LNCAP (cell line): ENCODE data around the gene NPM3.

Source experiments
- TF ChIP-seq, protein P1 (sequence below): fragments of 450-650 bp; IDR thresholded peaks from 2 replicates; pipeline ENCODE4 v1.5.1; 2017; ENCODE audit warnings: mild to moderate bottlenecking

Gene NPM3

DNA sequence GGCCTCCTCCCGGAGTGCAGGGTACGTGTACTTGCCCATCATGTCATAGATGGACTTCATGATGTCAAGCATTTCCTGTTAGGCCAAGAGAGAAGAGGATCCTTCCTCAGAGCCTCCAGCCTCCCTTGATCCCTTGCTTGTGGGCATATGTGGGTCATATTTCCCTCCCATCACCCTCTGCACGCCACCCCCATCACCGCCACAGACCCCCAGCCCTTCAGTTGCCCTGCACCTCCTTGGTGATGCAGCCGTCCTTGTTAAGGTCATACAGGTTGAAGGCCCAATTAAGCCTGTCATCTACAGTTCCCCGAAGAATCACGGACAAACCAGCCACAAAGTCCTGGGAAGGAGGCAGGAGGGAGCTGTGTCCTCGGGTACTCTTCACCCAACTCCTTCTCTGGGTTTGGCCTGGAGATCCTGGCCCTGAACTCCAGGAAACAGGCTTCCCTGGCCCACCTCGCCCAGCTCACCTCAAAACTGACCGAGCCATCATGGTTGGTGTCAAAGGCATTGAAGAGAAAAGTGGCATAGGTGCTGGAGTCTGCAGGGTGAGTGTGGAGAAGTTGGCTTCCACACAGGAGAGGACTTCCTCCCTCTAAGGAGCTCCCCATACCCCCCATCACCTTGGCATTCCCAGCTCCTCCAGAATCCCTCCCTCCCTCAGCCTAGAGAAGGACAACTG is 44.8 kb upstream of the NPM3 start:
- TF ChIP-seq, protein P1, sequence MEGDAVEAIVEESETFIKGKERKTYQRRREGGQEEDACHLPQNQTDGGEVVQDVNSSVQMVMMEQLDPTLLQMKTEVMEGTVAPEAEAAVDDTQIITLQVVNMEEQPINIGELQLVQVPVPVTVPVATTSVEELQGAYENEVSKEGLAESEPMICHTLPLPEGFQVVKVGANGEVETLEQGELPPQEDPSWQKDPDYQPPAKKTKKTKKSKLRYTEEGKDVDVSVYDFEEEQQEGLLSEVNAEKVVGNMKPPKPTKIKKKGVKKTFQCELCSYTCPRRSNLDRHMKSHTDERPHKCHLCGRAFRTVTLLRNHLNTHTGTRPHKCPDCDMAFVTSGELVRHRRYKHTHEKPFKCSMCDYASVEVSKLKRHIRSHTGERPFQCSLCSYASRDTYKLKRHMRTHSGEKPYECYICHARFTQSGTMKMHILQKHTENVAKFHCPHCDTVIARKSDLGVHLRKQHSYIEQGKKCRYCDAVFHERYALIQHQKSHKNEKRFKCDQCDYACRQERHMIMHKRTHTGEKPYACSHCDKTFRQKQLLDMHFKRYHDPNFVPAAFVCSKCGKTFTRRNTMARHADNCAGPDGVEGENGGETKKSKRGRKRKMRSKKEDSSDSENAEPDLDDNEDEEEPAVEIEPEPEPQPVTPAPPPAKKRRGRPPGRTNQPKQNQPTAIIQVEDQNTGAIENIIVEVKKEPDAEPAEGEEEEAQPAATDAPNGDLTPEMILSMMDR, result no peak

DNA sequence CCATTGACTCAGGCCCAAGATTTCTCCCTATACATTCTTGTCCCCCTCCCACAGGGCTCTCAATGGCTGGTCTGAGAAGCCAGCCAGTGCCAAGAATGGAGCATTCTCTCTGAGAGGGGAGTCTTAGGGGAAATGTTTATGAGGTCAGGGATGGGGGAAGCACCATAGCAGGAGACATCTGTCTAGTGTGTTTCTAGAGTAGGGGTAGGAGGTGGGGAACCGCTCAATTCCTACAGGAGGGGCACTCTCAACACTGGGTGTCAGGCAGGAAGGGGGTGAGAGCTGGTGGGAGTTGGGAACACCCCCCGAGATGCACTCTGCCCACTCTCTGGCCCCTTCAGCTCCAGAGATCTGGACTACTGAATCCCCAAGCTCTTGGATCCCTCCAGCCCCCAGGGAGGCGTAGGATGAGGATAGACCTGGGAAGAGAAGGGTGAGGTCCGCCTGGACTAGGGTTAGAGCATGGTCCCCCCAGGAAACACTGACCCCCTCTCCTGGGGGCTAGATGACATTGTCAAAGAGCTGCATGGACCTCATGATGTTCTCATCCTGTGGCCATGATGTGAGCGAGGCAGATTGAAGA is 43.7 kb upstream of the NPM3 start:
- TF ChIP-seq, protein P1, result no peak

- TF ChIP-seq, protein P1, result no peak
Measured at GRCh38 chr10:101824736-101825135, 41.5 kb upstream of the NPM3 start.

DNA sequence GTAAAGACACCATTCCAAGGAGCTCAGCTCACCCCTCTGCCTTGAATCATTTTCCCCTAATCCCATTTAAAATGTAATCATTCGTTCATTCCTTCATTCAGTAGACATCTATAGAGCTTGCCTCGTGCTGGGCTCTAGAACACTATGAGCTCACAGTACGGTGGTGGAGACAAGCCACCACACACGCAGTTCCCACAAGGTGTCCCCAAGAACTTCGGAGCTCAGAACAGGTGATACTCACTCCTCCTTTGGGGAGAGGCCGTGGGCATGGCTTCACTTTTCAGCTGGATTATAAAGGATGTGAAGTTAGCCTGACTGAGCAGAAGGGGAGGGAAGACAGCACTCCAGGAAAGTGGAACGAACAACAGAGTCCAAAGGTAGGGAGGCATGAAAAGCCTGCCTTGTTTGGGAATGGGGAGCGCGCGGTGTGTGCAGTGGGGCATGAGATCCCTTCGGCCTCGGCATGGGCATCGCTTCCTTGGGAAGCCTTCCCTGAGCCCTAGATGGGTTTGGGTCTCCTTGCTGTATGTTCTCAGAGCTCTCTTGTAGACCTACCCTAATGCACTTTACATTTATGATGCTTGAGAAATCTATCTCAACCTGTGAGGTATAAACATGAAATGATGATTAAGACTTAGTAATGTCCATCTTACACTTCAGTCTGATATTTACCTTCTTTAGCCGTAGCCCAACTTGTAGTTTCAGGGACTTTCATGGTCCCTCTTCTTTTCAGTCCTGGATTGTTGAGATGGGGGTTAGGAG is 35.8 kb upstream of the NPM3 start:
- TF ChIP-seq, protein P1, result no peak

DNA sequence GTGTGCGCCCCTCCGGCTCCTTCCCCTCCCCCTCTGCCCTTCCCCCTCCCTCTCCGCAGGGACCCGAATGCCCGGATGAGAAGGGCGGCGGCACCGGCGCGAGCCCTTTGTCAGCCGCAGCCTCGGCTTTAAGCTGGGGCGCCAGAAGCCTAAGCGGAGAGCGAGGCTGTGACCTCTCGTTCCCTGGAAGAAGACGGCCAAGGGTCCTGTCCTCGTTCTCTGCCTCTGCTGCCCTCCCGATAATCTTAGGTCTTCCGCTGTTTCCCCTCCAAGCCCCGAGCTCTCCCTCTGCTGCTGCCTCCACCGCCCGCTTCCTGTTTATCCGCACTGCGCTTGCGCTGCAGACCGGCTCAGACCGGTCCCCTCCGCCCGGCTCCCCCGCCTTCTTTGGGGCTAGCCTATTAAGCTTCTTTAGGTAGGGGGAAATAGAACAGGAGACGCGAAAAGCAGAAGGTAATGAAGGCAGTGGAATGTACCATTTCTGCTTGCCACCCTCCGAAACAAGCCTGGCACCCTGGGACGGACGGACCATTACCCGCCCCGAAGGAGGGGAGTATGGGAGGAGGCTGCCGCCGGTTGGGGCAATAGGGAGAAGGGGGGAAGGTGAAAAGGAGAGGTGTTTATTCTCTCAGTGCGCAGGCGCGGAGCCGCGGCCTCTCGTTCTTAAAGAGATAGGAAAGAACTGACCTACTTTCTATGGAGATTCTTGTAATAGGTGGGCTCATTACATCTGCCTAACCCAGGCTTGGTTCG is 35.0 kb upstream of the NPM3 start, which contains the start of gene OGA:
Gene OGA (minus strand): TSS at position 326 of the 753 bp plus-strand sequence. CDS start 422 bp downstream, outside the sequence.
- TF ChIP-seq, protein P1, result no peak

GRCh38 chr10:101817337-101818118 is 34.3 kb upstream of the NPM3 start:
- TF ChIP-seq, protein P1, result no peak
